NCI-H446 treated with DMSO at 0.1 percent for 48 hours (cell line): Measurements from ENCODE around the gene ALDH1A2.

ENCODE experiments used
- DNase-seq: peaks from one replicate; lab custom pipeline; 2025; lab: John Stamatoyannopoulos, UW

ALDH1A2 gene

GRCh38 chr15:57943171-57943570 lies 122.3 kb downstream of the ALDH1A2 start:
- no peak for DNase-seq

- DNase-seq: no peak
These were observed 123.7 kb downstream of the ALDH1A2 start for GRCh38 chr15:57941816-57942215.

GRCh38 chr15:57932348-57932747 lies 133.2 kb downstream of the ALDH1A2 start:
- DNase-seq: no peak

GRCh38 chr15:57931570-57931969 lies 133.9 kb downstream of the ALDH1A2 start:
- no peak for DNase-seq

- no peak for DNase-seq
These were observed 138.3 kb downstream of the ALDH1A2 start for GRCh38 chr15:57927091-57927631.

GRCh38 chr15:57925650-57926049 lies 139.9 kb downstream of the ALDH1A2 start:
- DNase-seq: no peak

- DNase-seq: no peak
These were observed 140.9 kb downstream of the ALDH1A2 start for GRCh38 chr15:57924598-57924997.

GRCh38 chr15:57923750-57924149 lies 141.8 kb downstream of the ALDH1A2 start:
- DNase-seq: no peak

- no peak for DNase-seq
These were observed 142.2 kb downstream of the ALDH1A2 start for GRCh38 chr15:57923306-57923705.

GRCh38 chr15:57922776-57923175 lies 142.7 kb downstream of the ALDH1A2 start:
- no peak for DNase-seq

GRCh38 chr15:57921371-57921770 lies 144.1 kb downstream of the ALDH1A2 start:
- no peak for DNase-seq

GRCh38 chr15:57920911-57921310 lies 144.6 kb downstream of the ALDH1A2 start:
- DNase-seq: no peak

GRCh38 chr15:57919754-57920153 lies 145.8 kb downstream of the ALDH1A2 start:
- no peak for DNase-seq

GRCh38 chr15:57917998-57918397 lies 147.5 kb downstream of the ALDH1A2 start:
- DNase-seq: no peak

- no peak for DNase-seq
These were observed 148.8 kb downstream of the ALDH1A2 start for GRCh38 chr15:57916695-57917094.

GRCh38 chr15:57915827-57916531 lies 149.5 kb downstream of the ALDH1A2 start:
- DNase-seq: no peak

GRCh38 chr15:57914350-57915055 lies 151.0 kb downstream of the ALDH1A2 start:
- no peak for DNase-seq

GRCh38 chr15:57911247-57911646 lies 154.3 kb downstream of the ALDH1A2 start:
- no peak for DNase-seq

GRCh38 chr15:57910672-57911071 lies 154.8 kb downstream of the ALDH1A2 start:
- DNase-seq: no peak

GRCh38 chr15:57909388-57909787 lies 156.1 kb downstream of the ALDH1A2 start:
- no peak for DNase-seq

- no peak for DNase-seq
These were observed 161.9 kb downstream of the ALDH1A2 start for GRCh38 chr15:57903626-57904025.
